SK-N-SH (cell line): Measurements from ENCODE around the gene BRI3. TPM values are rescaled to one million over a fixed set of nuclear protein-coding genes. Genes with fewer than 3 reads are reported as not detected.

ENCODE experiments used
- CTCF ChIA-PET: fragments of 300-600, 350-600 bp; formaldehyde crosslinking; extraction: SDS; loops from one replicate; lab custom pipeline; 2021; lab: Yijun Ruan, JAX
- POLR2A ChIA-PET: fragments of 350-600 bp; sonication (Branson Sonifier 250); formaldehyde crosslinking; extraction: SDS; loops from one replicate; lab custom pipeline; 2020; ENCODE audit warnings: antibody characterized with exemption, inconsistent platforms; lab: Yijun Ruan, JAX
- DNase-seq: peaks from one replicate; pipeline ENCODE4 v3.0.0; 2012
- H2AFZ ChIP-seq: fragments of 200-600 bp; sonication (generic); 2 replicates; pipeline ENCODE4 v1.8.1; 2016; ENCODE audit warnings: antibody characterized with exemption, mild to moderate bottlenecking, low read depth
- H3F3A ChIP-seq: fragments of 200-600 bp; sonication (generic); replicated peaks from 2 replicates; pipeline ENCODE3; 2016; ENCODE audit warnings: antibody characterized with exemption, mild to moderate bottlenecking; ENCODE audit not compliant: insufficient read depth
- H3K27ac ChIP-seq, 2 experiments: fragments of 200-500 bp in 1 of 2; fragments of 200-600 bp in 1 of 2; sonication (Bioruptor generic) in 1 of 2; sonication (generic), shearing (Covaris generic) in 1 of 2; 2 replicates each; pipeline versions ENCODE4 v1.5.1 to v1.6.1; 2014 to 2016; ENCODE audit warnings: low read depth in 2 of 2, inconsistent platforms in 1 of 2, low read length in 1 of 2, mild to moderate bottlenecking in 1 of 2, mixed read lengths in 1 of 2
- H3K27me3 ChIP-seq: fragments of 200-600 bp; sonication (generic), shearing (Covaris generic); 2 replicates; pipeline ENCODE4 v1.6.1; 2016; ENCODE audit warnings: mixed run types; ENCODE audit not compliant: insufficient read depth
- H3K36me3 ChIP-seq, 2 experiments: fragments of 200-500 bp in 1 of 2; fragments of 200-600 bp in 1 of 2; sonication (Bioruptor generic) in 1 of 2; sonication (generic) in 1 of 2; replicated peaks in 1 of 2; 2 replicates each; pipeline versions ENCODE3 to v1.5.1; 2014 to 2016; ENCODE audit warnings: low read length in 1 of 2, mild to moderate bottlenecking in 1 of 2; ENCODE audit not compliant: insufficient read depth in 2 of 2, control insufficient read depth in 1 of 2
- H3K4me1 ChIP-seq, 2 experiments: fragments of 200-500 bp in 1 of 2; fragments of 200-600 bp in 1 of 2; sonication (Bioruptor generic) in 1 of 2; sonication (generic), shearing (Covaris generic) in 1 of 2; 2 replicates each; pipeline versions ENCODE4 v1.5.1 to v1.6.1; 2014 to 2016; ENCODE audit warnings: low read depth in 1 of 2, low read length in 1 of 2, mixed run types in 1 of 2; ENCODE audit not compliant: insufficient read depth in 2 of 2, control insufficient read depth in 1 of 2
- H3K4me2 ChIP-seq: fragments of 200-600 bp; sonication (generic), shearing (Covaris generic); 2 replicates; pipeline ENCODE4 v1.6.1; 2017; ENCODE audit warnings: mixed run types
- H3K4me3 ChIP-seq, 2 experiments: fragments of 200-500 bp in 1 of 2; fragments of 200-600 bp in 1 of 2; sonication (Bioruptor generic) in 1 of 2; sonication (generic), shearing (Covaris generic) in 1 of 2; 2 replicates each; pipeline versions ENCODE4 v1.5.1 to v1.8.1; 2014 to 2016; ENCODE audit warnings: low read depth in 2 of 2, inconsistent platforms in 1 of 2, low read length in 1 of 2, mild to moderate bottlenecking in 1 of 2, mixed read lengths in 1 of 2, moderate library complexity in 1 of 2
- H3K79me2 ChIP-seq: fragments of 200-600 bp; sonication (generic); 2 replicates; pipeline ENCODE4 v1.8.1; 2017; ENCODE audit warnings: mild to moderate bottlenecking; ENCODE audit not compliant: insufficient read depth
- H3K9ac ChIP-seq: fragments of 200-600 bp; sonication (generic); 2 replicates; pipeline ENCODE4 v1.6.1; 2017; ENCODE audit warnings: mixed run types
- H3K9me2 ChIP-seq: fragments of 200-600 bp; sonication (generic); 2 replicates; pipeline ENCODE4 v1.6.1; 2017; ENCODE audit warnings: mixed run types
- H3K9me3 ChIP-seq: fragments of 200-600 bp; sonication (generic); 2 replicates; pipeline ENCODE4 v1.6.1; 2017; ENCODE audit warnings: mixed run types, mild to moderate bottlenecking, moderate library complexity
- H4K20me1 ChIP-seq: fragments of 200-600 bp; sonication (generic); 2 replicates; pipeline ENCODE4 v1.6.1; 2017; ENCODE audit warnings: mild to moderate bottlenecking, mixed run types; ENCODE audit not compliant: insufficient read depth
- CHD2 ChIP-seq: fragments of 150-350 bp; IDR thresholded peaks from 2 replicates; pipeline ENCODE4 v1.6.1; 2018; ENCODE audit warnings: low read length; ENCODE audit not compliant: partially characterized antibody
- CTCF ChIP-seq: fragments of 200-600 bp; sonication (generic); IDR thresholded peaks from 2 replicates; pipeline ENCODE4 v1.6.1; 2017; ENCODE audit warnings: antibody characterized with exemption, mild to moderate bottlenecking, moderate library complexity
- EZH2phosphoT487 ChIP-seq: fragments of 200-600 bp; sonication (generic); IDR thresholded peaks from 2 replicates; pipeline ENCODE4 v1.6.1; 2017; ENCODE audit warnings: low read depth, mixed run types, mild to moderate bottlenecking, antibody characterized with exemption, moderate library complexity, borderline replicate concordance
- FOXJ3 ChIP-seq: sonication (generic); formaldehyde crosslinking; IDR thresholded peaks from 2 replicates; pipeline ENCODE4 v1.5.1; 2020; ENCODE audit warnings: mild to moderate bottlenecking, missing genetic modification reagents
- IRF3 ChIP-seq: fragments of 150-350 bp; IDR thresholded peaks from 2 replicates; pipeline ENCODE4 v1.6.1; 2016; ENCODE audit warnings: mild to moderate bottlenecking, low read depth, low read length
- JUND ChIP-seq: IDR thresholded peaks from 2 replicates; pipeline ENCODE4 v1.4.0; 2012
- MXI1 ChIP-seq: IDR thresholded peaks from 2 replicates; pipeline ENCODE4 v1.6.1; 2012; ENCODE audit warnings: mild to moderate bottlenecking, low read depth, low read length, improper control_type of control experiment
- NRF1 ChIP-seq: IDR thresholded peaks from 2 replicates; pipeline ENCODE4 v1.6.1; 2012; ENCODE audit warnings: low read depth, mild to moderate bottlenecking, low read length
- PBX3 ChIP-seq: IDR thresholded peaks from 2 replicates; pipeline ENCODE4; 2012
- POLR2AphosphoS5 ChIP-seq: IDR thresholded peaks from 2 replicates; pipeline ENCODE4 v1.6.1; 2012; ENCODE audit warnings: low read depth, low read length
- RAD21 ChIP-seq: IDR thresholded peaks from 2 replicates; pipeline ENCODE4 v1.6.1; 2012; ENCODE audit warnings: mild to moderate bottlenecking, low read length
- RCOR1 ChIP-seq: fragments of 150-350 bp; IDR thresholded peaks from 2 replicates; pipeline ENCODE4 v1.6.1; 2017; ENCODE audit warnings: antibody characterized with exemption, low read length
- REST ChIP-seq: IDR thresholded peaks from 2 replicates; pipeline ENCODE4 v1.6.1; 2012; ENCODE audit warnings: mild to moderate bottlenecking, low read depth, low read length, moderate library complexity
- RFX5 ChIP-seq: IDR thresholded peaks from 2 replicates; pipeline ENCODE4 v1.6.1; 2012; ENCODE audit warnings: mild to moderate bottlenecking, improper control_type of control experiment, low read length
- SMC3 ChIP-seq: IDR thresholded peaks from 2 replicates; pipeline ENCODE4 v1.6.1; 2012; ENCODE audit warnings: low read depth, low read length, improper control_type of control experiment
- TAF1 ChIP-seq: IDR thresholded peaks from 2 replicates; pipeline ENCODE4 v1.6.1; 2012; ENCODE audit warnings: low read depth, mild to moderate bottlenecking, low read length, moderate library complexity, borderline replicate concordance
- TCF12 ChIP-seq: IDR thresholded peaks from 2 replicates; pipeline ENCODE4 v1.4.0; 2012
- USF2 ChIP-seq: fragments of 150-350 bp; IDR thresholded peaks from 2 replicates; pipeline ENCODE4 v1.6.1; 2017; ENCODE audit warnings: antibody characterized with exemption, low read length, low read depth, borderline replicate concordance
- YY1 ChIP-seq: IDR thresholded peaks from 2 replicates; pipeline ENCODE4 v1.4.0; 2012; ENCODE audit warnings: low read depth, mild to moderate bottlenecking
- WGBS: methylation state at CpG from one replicate; pipeline ENCODE4 v1.1.6; 2017; ENCODE audit warnings: low lambda C conversion rate; 5-methylcytosine and 5-hydroxymethylcytosine counted together
- polyA plus RNA-seq, 3 experiments: library from polyadenylated mRNA; depleted of rRNA; stranded (reverse); fragments of >200 nt; gene quantifications; 2 replicates each; pipeline ENCODE4 v1.2.3, GENCODE V29; 2012

Gene BRI3
- polyA plus RNA-seq, 1 of the 3 experiments (the other 2 are of a cell fraction) = 128 TPM

GRCh38 chr7:98329100-98329790 lies 47.8 kb downstream of the BRI3 start:
- CTCF ChIA-PET = interaction anchor here (0.9 kb wide), 1 partner anchor 69 kb away, joined by 3 read pairs; no protein-coding TSS in a partner anchor
- no peak for DNase-seq

GRCh38 chr7:98329791-98330373 lies 48.4 kb downstream of the BRI3 start:
- no peaks in the 10 kb centered on the region for H3K79me2 ChIP-seq
- no peak overlapping the region for H3K4me3 ChIP-seq
- TF ChIP-seq NRF1 (no peak), JUND (no peak), REST (no peak), CTCF (no peak), POLR2AphosphoS5 (no peak), TAF1 (no peak), MXI1 (no peak), RAD21 (no peak), RFX5 (no peak), PBX3 (no peak), SMC3 (no peak), USF2 (no peak)

More at GRCh38 chr7:98329100-98329790, 47.8 kb downstream of the BRI3 start:
- Histone ChIP-seq H3K27ac (no peak overlapping the region), H3K4me3 (no peak overlapping the region), H3K9me2 (no peaks in the 10 kb centered on the region), H3F3A (peaks cover 4% of the 10 kb centered on the region), H3K9ac (no peak overlapping the region), H3K9me3 (peaks cover 6% of the 10 kb centered on the region; the same call in 1 of the 2 replicates), H2AFZ (no peak overlapping the region), H3K4me1 (no peaks in the 10 kb centered on the region), H3K79me2 (no peaks in the 10 kb centered on the region), H3K27me3 (no peaks in the 10 kb centered on the region), H3K4me2 (no peak overlapping the region), H4K20me1 (no peaks in the 10 kb centered on the region), H3K36me3 (no peaks in the 10 kb centered on the region)
- POLR2A ChIA-PET = no interaction called here
- TF ChIP-seq YY1 (no peak), IRF3 (no peak), TCF12 (no peak), CHD2 (no peak), RCOR1 (no peak), FOXJ3 (no peak), EZH2phosphoT487 (no peak)
- 93% methylated on average over 14 of the region's 14 CpGs for WGBS

More at GRCh38 chr7:98329791-98330373, 48.4 kb downstream of the BRI3 start:
- Histone ChIP-seq H3K36me3 (no peaks in the 10 kb centered on the region), H3K9ac (no peak overlapping the region), H4K20me1 (no peaks in the 10 kb centered on the region), H3F3A (peaks cover 5% of the 10 kb centered on the region), H3K27ac (no peak overlapping the region), H3K4me1 (no peaks in the 10 kb centered on the region), H3K9me3 (peaks cover 6% of the 10 kb centered on the region; the same call in 1 of the 2 replicates), H3K9me2 (no peaks in the 10 kb centered on the region), H3K4me2 (no peak overlapping the region), H3K27me3 (no peaks in the 10 kb centered on the region), H2AFZ (no peak overlapping the region)
- ChIA-PET POLR2A (no interaction called here), CTCF (interaction anchor here (0.5 kb wide), 1 partner anchor 13 kb away, joined by 3 read pairs; no protein-coding TSS in a partner anchor)
- no peak for DNase-seq
- 82% methylated on average over 9 of the region's 9 CpGs for whole genome bisulfite sequencing
